SH-SY5Y (cell line): ENCODE data around the gene UBALD2.

Experiments used
- GATA2 ChIP-seq: IDR thresholded peaks from 2 replicates; pipeline ENCODE4 v1.6.1; 2011; ENCODE audit warnings: mild to moderate bottlenecking, low read depth, low read length
- GATA3 ChIP-seq: IDR thresholded peaks from 2 replicates; pipeline ENCODE4 v1.6.1; 2011; ENCODE audit warnings: low read depth, mild to moderate bottlenecking, low read length, moderate library complexity

DNA sequence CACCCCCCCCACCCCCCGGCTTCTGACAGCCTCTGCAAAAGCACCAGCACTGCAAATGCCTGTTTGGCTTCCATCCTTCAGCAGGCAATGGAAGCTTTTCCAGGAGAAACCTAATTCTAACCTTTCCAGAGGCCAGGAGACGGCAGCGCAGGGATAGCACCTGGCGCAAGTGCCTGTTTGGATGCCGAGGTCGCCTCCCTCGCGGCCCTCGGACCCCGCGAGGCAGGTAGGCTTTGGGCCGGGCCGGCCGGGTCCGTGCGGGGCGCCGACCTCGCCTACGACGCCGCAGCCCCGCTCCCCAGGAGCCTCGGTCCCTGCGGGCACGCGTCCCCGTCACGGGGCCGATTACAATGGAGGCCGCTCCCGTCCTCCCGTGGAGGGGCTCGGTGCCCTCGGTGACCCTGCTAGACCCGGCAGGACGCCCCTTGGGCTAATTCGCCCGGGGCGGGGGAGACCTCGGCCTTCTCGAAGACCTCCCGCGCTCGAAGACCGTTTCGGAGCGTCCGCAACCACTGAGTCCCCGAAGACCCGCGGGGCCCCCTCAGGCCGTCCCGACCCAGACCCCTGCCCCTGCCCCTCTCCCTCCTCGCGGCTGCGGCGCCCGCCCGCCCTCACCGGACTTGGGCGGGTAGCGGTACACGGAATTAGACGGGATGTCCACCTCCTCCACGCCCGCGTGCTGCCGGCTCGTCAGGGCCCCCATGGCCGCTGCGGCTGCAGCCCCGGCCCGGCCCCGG, 25.4 kb upstream of the UBALD2 start:
- TF ChIP-seq GATA3 (no peak), GATA2 (no peak)
